Muscle of leg (tissue), 16 donors: Measurements from ENCODE around the gene RPUSD3. TPM values are rescaled to one million over a fixed set of nuclear protein-coding genes. Genes with fewer than 3 reads are reported as not detected.
A peak's percentile ranks its signal among the peaks of the same experiment; 100 is the strongest.

Experiments
- DNase-seq: peaks from one replicate; pipeline ENCODE4 v3.0.0; 2013
- H3K27ac ChIP-seq: one replicate; pipeline ENCODE4 v1.5.1; 2013; ENCODE audit warnings: mild to moderate bottlenecking, low read length, control low read depth
- H3K27me3 ChIP-seq: one replicate; pipeline ENCODE4 v1.6.1; 2013; ENCODE audit warnings: low read length; ENCODE audit not compliant: control insufficient read depth, insufficient read depth
- H3K36me3 ChIP-seq: one replicate; pipeline ENCODE4 v1.6.1; 2013; ENCODE audit warnings: low read length; ENCODE audit not compliant: control insufficient read depth, insufficient read depth
- H3K4me1 ChIP-seq: one replicate; pipeline ENCODE4 v1.6.1; 2013; ENCODE audit warnings: low read length; ENCODE audit not compliant: control insufficient read depth, insufficient read depth
- H3K4me3 ChIP-seq: one replicate; pipeline ENCODE4 v1.5.1; 2013; ENCODE audit warnings: low read length, control low read depth
- H3K9me3 ChIP-seq: replicated peaks from 2 replicates; pipeline ENCODE4 v1.6.1; 2013; ENCODE audit warnings: low read depth, low read length; ENCODE audit not compliant: control insufficient read depth
- WGBS: methylation state at CpG from one replicate; pipeline ENCODE4 v1.1.5; 2013; ENCODE audit warnings: missing lambda C conversion rate; ENCODE audit not compliant: insufficient coverage; 5-methylcytosine and 5-hydroxymethylcytosine counted together
- long read RNA-seq, 11 donors: transcript quantifications; one replicate each; lab custom pipeline, GENCODE V29; 2026
- polyA plus RNA-seq, 8 donors: library from polyadenylated mRNA; unstranded; fragments of 120-200 nt; gene quantifications; one replicate each; pipeline versions ENCODE4 v1.2.1 to v1.2.3, GENCODE V29; 2013; ENCODE audit warnings: inconsistent platforms in 1 of 8, low replicate concordance in 1 of 8; ENCODE audit not compliant: insufficient read length in 8 of 8, insufficient read depth in 1 of 8
- total RNA-seq: library from RNA; stranded (reverse); fragments of 120-200 nt; gene quantifications from one replicate; pipeline ENCODE4 v1.2.4, GENCODE V29; 2013

RPUSD3 gene
- 23.9 TPM for total RNA-seq
- 10 to 100 TPM; 18.6 to 32.7 (median 25.6) TPM for polyA plus RNA-seq
- long read RNA-seq, donor 1, transcript RPUSD3-201 (9 exons, 1,225 nt) = major isoform, 5 of 8 reads
- long read RNA-seq, donor 1, partial matches to known transcripts = 0 of 8 reads
- long read RNA-seq, donor 1, other reads (novel, unspliced or antisense) = 0 of 8 reads
- long read RNA-seq, donor 2, partial matches to known transcripts = 0 of 2 reads
- long read RNA-seq, donor 2, other reads (novel, unspliced or antisense) = 0 of 2 reads
- long read RNA-seq, donor 3, transcript RPUSD3-201 (9 exons, 1,225 nt) = major isoform, 17 of 21 reads
- long read RNA-seq, donor 3, partial matches to known transcripts = 0 of 21 reads
- long read RNA-seq, donor 3, other reads (novel, unspliced or antisense) = 0 of 21 reads
- long read RNA-seq, donor 4, transcript RPUSD3-201 (9 exons, 1,225 nt) = major isoform, 6 of 10 reads
- long read RNA-seq, donor 4, partial matches to known transcripts = 0 of 10 reads
- long read RNA-seq, donor 4, other reads (novel, unspliced or antisense) = 0 of 10 reads
- long read RNA-seq, donor 5, transcript RPUSD3-216 (4 exons, 2,491 nt) = minor isoform, 12 of 38 reads
- long read RNA-seq, donor 5, transcript RPUSD3-201 (9 exons, 1,225 nt) = major isoform, 23 of 38 reads
- long read RNA-seq, donor 5, partial matches to known transcripts = 0 of 38 reads
- long read RNA-seq, donor 5, other reads (novel, unspliced or antisense) = 0 of 38 reads
- long read RNA-seq, donor 6, transcript RPUSD3-201 (9 exons, 1,225 nt) = major isoform, 28 of 33 reads
- long read RNA-seq, donor 6, partial matches to known transcripts = 0 of 33 reads
- long read RNA-seq, donor 6, other reads (novel, unspliced or antisense) = 0 of 33 reads
- long read RNA-seq, donor 7, transcript RPUSD3-201 (9 exons, 1,225 nt) = major isoform, 15 of 22 reads
- long read RNA-seq, donor 7, partial matches to known transcripts = 0 of 22 reads
- long read RNA-seq, donor 7, other reads (novel, unspliced or antisense) = 0 of 22 reads
- long read RNA-seq, donor 8, transcript RPUSD3-201 (9 exons, 1,225 nt) = major isoform, 9 of 10 reads
- long read RNA-seq, donor 8, partial matches to known transcripts = 0 of 10 reads
- long read RNA-seq, donor 8, other reads (novel, unspliced or antisense) = 0 of 10 reads
- long read RNA-seq, donor 9, transcript RPUSD3-201 (9 exons, 1,225 nt) = major isoform, 6 of 9 reads
- long read RNA-seq, donor 9, partial matches to known transcripts = 0 of 9 reads
- long read RNA-seq, donor 9, other reads (novel, unspliced or antisense) = 0 of 9 reads
- long read RNA-seq, donor 10, transcript RPUSD3-201 (9 exons, 1,225 nt) = major isoform, 12 of 18 reads
- long read RNA-seq, donor 10, transcript RPUSD3-216 (4 exons, 2,491 nt) = minor isoform, 5 of 18 reads
- long read RNA-seq, donor 10, partial matches to known transcripts = 0 of 18 reads
- long read RNA-seq, donor 10, other reads (novel, unspliced or antisense) = 0 of 18 reads
- long read RNA-seq, donor 11, transcript RPUSD3-201 (9 exons, 1,225 nt) = major isoform, 9 of 14 reads
- long read RNA-seq, donor 11, partial matches to known transcripts = 0 of 14 reads
- long read RNA-seq, donor 11, other reads (novel, unspliced or antisense) = 0 of 14 reads

GRCh38 chr3:9843715-9844438 is at the start of gene RPUSD3:
Gene RPUSD3 (minus strand): TSS chr3:9844008. CDS start chr3:9843990, 18 bp downstream.
- Histone ChIP-seq H3K9me3 (no peaks in the 10 kb centered on the region), H3K4me3 (peak within 1 kb of the TSS; percentile 67), H3K27me3 (no peaks in the 10 kb centered on the region), H3K27ac (peak within 1 kb of the TSS; percentile 60), H3K36me3 (peaks cover 33% of the 10 kb centered on the region), H3K4me1 (peaks cover 10% of the 10 kb centered on the region)
- DNase-seq = peak; percentile 98
- under 1% methylated on average over 31 of the region's 42 CpGs for WGBS

DNA sequence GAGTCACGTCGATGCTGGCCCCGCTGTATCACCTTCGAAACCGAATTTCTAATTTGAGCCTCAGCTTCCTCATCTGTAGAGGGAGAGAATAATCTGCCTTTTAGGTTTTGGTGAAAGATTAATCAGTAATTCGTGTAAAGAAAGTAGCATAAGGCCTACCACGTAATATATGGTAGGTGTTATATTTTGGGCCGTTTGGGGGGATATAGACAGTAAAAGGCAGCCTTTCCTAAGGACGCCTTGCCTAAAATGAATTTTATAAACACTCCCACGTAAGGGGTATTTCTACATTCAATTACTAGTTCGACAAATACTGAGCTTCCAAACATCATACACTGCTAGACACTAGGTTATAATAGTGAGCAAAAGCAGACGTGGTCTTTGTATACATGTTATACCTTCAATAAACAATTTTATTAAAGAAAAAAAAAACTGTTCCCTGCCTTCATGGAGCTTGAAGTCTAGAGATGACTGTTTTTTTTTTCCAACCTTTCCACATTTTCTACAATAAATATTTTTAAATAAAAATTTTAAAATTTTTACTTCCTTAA is 47.3 kb upstream of the RPUSD3 start:
- WGBS = no CpG with 5 or more reads among the region's 12 CpGs
- Histone ChIP-seq H3K4me3 (peak overlapping the region; percentile 99), H3K9me3 (no peaks in the 10 kb centered on the region), H3K4me1 (peaks cover 5% of the 10 kb centered on the region), H3K27ac (peak overlapping the region; percentile 93), H3K27me3 (no peaks in the 10 kb centered on the region), H3K36me3 (peaks cover 20% of the 10 kb centered on the region)
- no peak for DNase-seq

DNA sequence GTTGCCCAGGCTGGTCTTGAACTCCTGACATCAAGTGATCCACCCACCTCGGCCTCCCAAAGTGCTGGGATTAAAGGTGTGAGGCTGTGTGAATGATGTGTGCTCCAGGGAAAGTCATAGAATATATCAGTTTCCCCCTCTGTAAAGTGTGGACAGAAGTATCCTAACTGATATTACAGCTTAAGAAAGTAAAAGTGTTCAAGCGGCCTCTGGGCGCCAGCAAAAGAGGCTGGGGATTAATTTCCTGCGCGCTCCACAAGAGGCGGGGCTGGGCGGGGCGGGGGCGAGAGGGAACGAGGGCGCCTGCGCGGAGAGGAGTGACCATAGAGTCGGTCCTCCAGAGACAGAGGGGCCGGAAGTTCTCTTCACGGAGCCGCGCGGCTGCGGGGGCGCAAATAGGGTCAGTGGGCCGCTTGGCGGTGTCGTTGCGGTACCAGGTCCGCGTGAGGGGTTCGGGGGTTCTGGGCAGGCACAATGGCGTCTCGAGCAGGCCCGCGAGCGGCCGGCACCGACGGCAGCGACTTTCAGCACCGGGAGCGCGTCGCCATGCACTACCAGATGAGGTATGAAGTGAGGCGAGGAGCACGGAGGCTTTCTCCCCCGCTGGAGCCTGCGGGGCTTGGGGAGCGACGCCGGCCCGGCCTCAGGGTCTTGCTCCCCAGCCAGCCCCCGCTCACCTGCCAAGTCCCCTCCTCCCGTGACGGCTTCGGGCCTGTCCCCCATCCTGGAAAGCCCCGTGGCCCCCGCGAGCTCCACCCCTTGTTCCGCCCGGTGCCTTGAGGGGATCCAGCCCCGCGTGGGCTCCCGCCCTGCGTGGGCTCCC is 46.7 kb upstream of the RPUSD3 start, which contains the start of gene JAGN1:
Gene JAGN1, plus strand, starts transcription at position 362 of the 823 bp plus-strand sequence. Its CDS starts 113 bp downstream, at position 475.
- peak within 1 kb of the TSS; percentile 93 for H3K27ac ChIP-seq
- H3K9me3 ChIP-seq = no peaks in the 10 kb centered on the region
- peaks cover 5% of the 10 kb centered on the region for H3K4me1 ChIP-seq
- no peaks in the 10 kb centered on the region for H3K27me3 ChIP-seq
- peak; percentile 95 for DNase-seq
- peak within 1 kb of the TSS; percentile 99 for H3K4me3 ChIP-seq
- H3K36me3 ChIP-seq = peaks cover 20% of the 10 kb centered on the region
- under 1% methylated on average over 57 of the region's 62 CpGs for WGBS

- WGBS = no CpG with 5 or more reads among the region's 5 CpGs
- Histone ChIP-seq H3K4me1 (peaks cover 5% of the 10 kb centered on the region), H3K9me3 (no peaks in the 10 kb centered on the region), H3K4me3 (no peak overlapping the region), H3K27ac (no peak overlapping the region), H3K36me3 (peaks cover 18% of the 10 kb centered on the region), H3K27me3 (no peaks in the 10 kb centered on the region)
- DNase-seq = no peak
Observed at GRCh38 chr3:9889405-9889804, 45.6 kb upstream of the RPUSD3 start.

DNA sequence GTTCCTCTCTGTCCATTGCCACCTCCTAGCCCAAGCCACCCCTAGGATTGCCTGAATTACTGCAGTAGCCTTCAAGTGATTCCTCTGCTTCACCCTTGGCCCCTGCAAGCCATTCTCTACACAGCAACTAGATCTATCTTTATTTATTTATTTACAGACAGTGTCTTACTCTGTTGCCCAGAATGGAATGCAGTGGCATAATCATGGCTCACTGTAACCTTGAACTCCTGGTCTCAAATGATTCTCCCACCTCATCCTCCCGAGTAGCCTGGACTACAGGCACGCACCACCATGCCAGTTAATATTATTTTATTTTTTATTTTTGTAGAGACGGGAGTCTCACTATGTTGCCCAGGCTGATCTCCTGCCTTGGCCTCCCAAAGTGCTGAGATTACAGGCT is 44.7 kb upstream of the RPUSD3 start:
- H3K4me1 ChIP-seq = peaks cover 7% of the 10 kb centered on the region
- peaks cover 16% of the 10 kb centered on the region for H3K36me3 ChIP-seq
- no peak for DNase-seq
- WGBS = no CpG with 5 or more reads among the region's 3 CpGs
- H3K27me3 ChIP-seq = no peaks in the 10 kb centered on the region
- H3K27ac ChIP-seq = no peak overlapping the region
- H3K9me3 ChIP-seq = no peaks in the 10 kb centered on the region
- no peak overlapping the region for H3K4me3 ChIP-seq

DNA sequence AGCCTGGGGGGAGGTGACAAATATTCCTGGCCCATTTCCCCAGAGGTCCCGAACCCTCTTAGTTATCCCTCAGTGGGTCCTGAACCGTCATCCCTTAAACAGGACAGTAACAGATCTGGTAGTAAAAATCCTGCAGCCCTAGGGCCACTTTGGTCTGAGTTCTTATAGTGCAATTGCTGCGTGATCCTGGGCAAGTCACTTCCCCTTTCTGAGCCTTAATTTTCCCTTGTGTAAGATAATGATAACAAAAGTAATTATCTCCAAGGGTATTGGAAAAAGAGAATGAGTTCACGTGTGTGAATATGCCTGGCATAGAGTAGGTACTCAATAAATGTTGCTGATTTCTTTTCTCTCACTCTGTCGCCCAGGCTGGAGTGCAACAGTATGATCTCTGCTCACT is 43.7 kb upstream of the RPUSD3 start:
- Histone ChIP-seq H3K9me3 (no peaks in the 10 kb centered on the region), H3K27me3 (no peaks in the 10 kb centered on the region), H3K4me1 (peaks cover 7% of the 10 kb centered on the region), H3K36me3 (peaks cover 5% of the 10 kb centered on the region), H3K4me3 (no peak overlapping the region), H3K27ac (no peak overlapping the region)
- no peak for DNase-seq
- no CpG with 5 or more reads among the region's 5 CpGs for WGBS

GRCh38 chr3:9886328-9886727 is 42.5 kb upstream of the RPUSD3 start:
- Histone ChIP-seq H3K27me3 (no peaks in the 10 kb centered on the region), H3K4me3 (no peak overlapping the region), H3K27ac (no peak overlapping the region), H3K4me1 (peaks cover 4% of the 10 kb centered on the region), H3K36me3 (no peaks in the 10 kb centered on the region), H3K9me3 (no peaks in the 10 kb centered on the region)
- DNase-seq = no peak

- Histone ChIP-seq H3K27ac (no peak overlapping the region), H3K4me1 (peaks cover 2% of the 10 kb centered on the region), H3K9me3 (no peaks in the 10 kb centered on the region), H3K4me3 (no peak overlapping the region), H3K36me3 (no peaks in the 10 kb centered on the region), H3K27me3 (no peaks in the 10 kb centered on the region)
- no peak for DNase-seq
- no CpG with 5 or more reads among the region's 11 CpGs for WGBS
Observed at GRCh38 chr3:9884555-9885165, 40.9 kb upstream of the RPUSD3 start.
